ENCODE measurements around the gene GSS. TPM values are rescaled to one million over a fixed set of nuclear protein-coding genes. Genes with fewer than 3 reads are reported as not detected.

GSS gene
- total RNA-seq, 1 donor from 2014 or later = 47.9 TPM

GRCh38 chr20:34926581-34926980 is 29.0 kb downstream of the GSS start:
- Histone ChIP-seq H3K9me3 (no peaks in the 10 kb centered on the region), H3K36me3 (peaks cover 0 to 21% of the 10 kb centered on the region in 2 donors), H3K4me1 (peaks cover 15% of the 10 kb centered on the region), H3K27me3 (no peaks in the 10 kb centered on the region), H3K27ac (no peak overlapping the region), H3K4me3 (no peak overlapping the region)
- TF ChIP-seq POLR2A (IDR thresholded peaks at IDR 0.05) (no peak), POLR2AphosphoS5 (IDR thresholded peaks at IDR 0.05; ENCODE audit: insufficient read depth in 1 of 2, low read depth in 1 of 2) (no peak)
- TF ChIP-seq, protein P1, sequence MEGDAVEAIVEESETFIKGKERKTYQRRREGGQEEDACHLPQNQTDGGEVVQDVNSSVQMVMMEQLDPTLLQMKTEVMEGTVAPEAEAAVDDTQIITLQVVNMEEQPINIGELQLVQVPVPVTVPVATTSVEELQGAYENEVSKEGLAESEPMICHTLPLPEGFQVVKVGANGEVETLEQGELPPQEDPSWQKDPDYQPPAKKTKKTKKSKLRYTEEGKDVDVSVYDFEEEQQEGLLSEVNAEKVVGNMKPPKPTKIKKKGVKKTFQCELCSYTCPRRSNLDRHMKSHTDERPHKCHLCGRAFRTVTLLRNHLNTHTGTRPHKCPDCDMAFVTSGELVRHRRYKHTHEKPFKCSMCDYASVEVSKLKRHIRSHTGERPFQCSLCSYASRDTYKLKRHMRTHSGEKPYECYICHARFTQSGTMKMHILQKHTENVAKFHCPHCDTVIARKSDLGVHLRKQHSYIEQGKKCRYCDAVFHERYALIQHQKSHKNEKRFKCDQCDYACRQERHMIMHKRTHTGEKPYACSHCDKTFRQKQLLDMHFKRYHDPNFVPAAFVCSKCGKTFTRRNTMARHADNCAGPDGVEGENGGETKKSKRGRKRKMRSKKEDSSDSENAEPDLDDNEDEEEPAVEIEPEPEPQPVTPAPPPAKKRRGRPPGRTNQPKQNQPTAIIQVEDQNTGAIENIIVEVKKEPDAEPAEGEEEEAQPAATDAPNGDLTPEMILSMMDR (IDR thresholded peaks at IDR 0.05) = no peak
- intact Hi-C loops (cut with DNase I) = no loop called here
- DNase-seq (ENCODE audit: extremely low spot score in 2 of 2) = no peak

DNA sequence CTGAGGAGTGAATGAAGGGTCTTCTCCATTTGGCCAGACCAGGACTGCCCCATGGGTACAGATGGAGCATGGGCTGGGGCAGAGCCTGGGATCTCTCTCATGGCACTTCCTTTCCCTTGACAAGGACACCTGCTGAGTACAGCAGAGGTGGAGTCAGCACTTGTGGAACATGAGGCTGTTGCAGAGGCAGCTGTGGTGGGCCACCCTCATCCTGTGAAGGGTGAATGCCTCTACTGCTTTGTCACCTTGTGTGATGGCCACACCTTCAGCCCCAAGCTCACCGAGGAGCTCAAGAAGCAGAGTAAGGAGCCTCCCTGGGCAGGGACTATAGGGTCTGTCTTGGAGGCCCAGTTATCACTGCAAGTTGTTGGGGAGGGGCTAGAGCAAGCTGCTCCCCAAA is 29.6 kb downstream of the GSS start:
- Histone ChIP-seq H3K4me1 (peaks cover 19% of the 10 kb centered on the region), H3K27ac (no peak overlapping the region), H3K9me3 (no peaks in the 10 kb centered on the region), H3K36me3 (peaks cover 0 to 26% of the 10 kb centered on the region in 2 donors), H3K27me3 (no peaks in the 10 kb centered on the region), H3K4me3 (no peak overlapping the region)
- intact Hi-C loops (cut with DNase I) = no loop called here
- no peak for DNase-seq (ENCODE audit: extremely low spot score in 2 of 2)
- TF ChIP-seq POLR2AphosphoS5 (IDR thresholded peaks at IDR 0.05; ENCODE audit: insufficient read depth in 1 of 2, low read depth in 1 of 2) (no peak), POLR2A (IDR thresholded peaks at IDR 0.05) (no peak)
- TF ChIP-seq, protein P1 (IDR thresholded peaks at IDR 0.05) = no peak

DNA sequence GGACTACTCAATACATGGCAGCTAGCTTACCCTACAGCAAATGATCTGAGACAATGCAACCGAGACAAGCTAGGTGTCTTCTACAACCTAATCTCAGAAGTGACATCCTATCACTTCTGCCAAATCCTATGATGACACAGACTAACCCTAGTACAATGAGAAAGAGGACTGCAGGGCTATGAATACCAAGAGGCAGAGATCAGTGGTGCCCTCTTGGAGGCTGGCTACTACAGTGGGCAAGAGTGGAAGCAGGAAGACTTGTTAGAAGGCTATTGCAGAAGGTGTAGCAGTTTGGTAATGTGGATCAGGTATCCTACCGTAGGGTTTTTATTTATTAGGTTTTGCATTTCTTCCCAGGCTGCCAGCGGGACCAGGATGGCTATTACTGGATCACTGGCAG is 30.3 kb downstream of the GSS start:
- Histone ChIP-seq H3K27ac (no peak overlapping the region), H3K4me1 (peaks cover 19% of the 10 kb centered on the region), H3K36me3 (peaks cover 0 to 28% of the 10 kb centered on the region in 2 donors), H3K9me3 (no peaks in the 10 kb centered on the region), H3K4me3 (no peak overlapping the region), H3K27me3 (no peaks in the 10 kb centered on the region)
- intact Hi-C loops (cut with DNase I) = no loop called here
- no peak for TF ChIP-seq POLR2AphosphoS5 (IDR thresholded peaks at IDR 0.05; ENCODE audit: insufficient read depth in 1 of 2, low read depth in 1 of 2)
- TF ChIP-seq, protein P1 (IDR thresholded peaks at IDR 0.05) = no peak
- no peak for TF ChIP-seq POLR2A (IDR thresholded peaks at IDR 0.05)
- no peak for DNase-seq (ENCODE audit: extremely low spot score in 2 of 2)

DNA sequence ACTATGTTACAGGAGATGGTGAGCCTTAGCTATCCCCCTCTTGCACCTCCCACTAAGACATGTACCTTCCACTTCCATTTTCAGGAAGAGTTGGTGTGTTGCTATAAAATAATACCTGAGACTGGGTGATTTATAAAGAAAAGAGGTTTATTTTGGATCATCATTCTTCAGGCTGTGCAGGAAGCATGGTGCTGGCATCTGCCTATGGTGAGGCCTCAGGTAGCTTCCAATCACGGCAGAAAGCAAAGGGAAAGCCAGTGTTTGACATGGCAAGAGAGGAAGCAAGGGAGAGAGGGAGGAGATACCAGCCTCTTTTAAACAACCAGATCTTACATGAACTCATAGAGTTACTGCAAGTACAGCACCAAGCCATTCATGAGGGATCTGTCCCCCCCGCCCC is 32.2 kb downstream of the GSS start:
- H3K4me3 ChIP-seq = no peak overlapping the region
- H3K4me1 ChIP-seq = peaks cover 19% of the 10 kb centered on the region
- H3K36me3 ChIP-seq = peaks cover 0 to 21% of the 10 kb centered on the region in 2 donors
- H3K27me3 ChIP-seq = no peaks in the 10 kb centered on the region
- peak overlapping the region; percentile 52 for H3K27ac ChIP-seq
- no peak for DNase-seq (ENCODE audit: extremely low spot score in 2 of 2)
- H3K9me3 ChIP-seq = no peaks in the 10 kb centered on the region
- TF ChIP-seq, protein P1 (IDR thresholded peaks at IDR 0.05) = no peak
- TF ChIP-seq POLR2AphosphoS5 (IDR thresholded peaks at IDR 0.05; ENCODE audit: insufficient read depth in 1 of 2, low read depth in 1 of 2) (no peak), POLR2A (IDR thresholded peaks at IDR 0.05) (no peak)
- intact Hi-C loops (cut with DNase I) = no loop called here

GRCh38 chr20:34922654-34923381 is 32.8 kb downstream of the GSS start:
- TF ChIP-seq, protein P1 (IDR thresholded peaks at IDR 0.05) = no peak
- TF ChIP-seq POLR2AphosphoS5 (IDR thresholded peaks at IDR 0.05; ENCODE audit: insufficient read depth in 1 of 2, low read depth in 1 of 2) = peak in 1 of 2 donors; percentile 92
- Histone ChIP-seq H3K36me3 (peaks cover 0 to 19% of the 10 kb centered on the region in 2 donors), H3K4me3 (no peak overlapping the region), H3K9me3 (no peaks in the 10 kb centered on the region), H3K4me1 (peaks cover 19% of the 10 kb centered on the region), H3K27ac (peak overlapping the region; percentile 52), H3K27me3 (no peaks in the 10 kb centered on the region)
- DNase-seq (ENCODE audit: extremely low spot score in 2 of 2) = no peak
- intact Hi-C loops (cut with DNase I) = no loop called here
